Putamen (tissue), 1 donor: Measurements from ENCODE around the gene PTAFR.

ENCODE experiments used
- DNase-seq: peaks from one replicate; pipeline ENCODE4 v3.0.0-alpha.2; 2016; ENCODE audit warnings: low spot score

Gene PTAFR

GRCh38 chr1:28175955-28176485 lies 470 bp downstream of the PTAFR start:
- DNase-seq, result no peak

GRCh38 chr1:28173980-28174297 lies 2.6 kb downstream of the PTAFR start:
- DNase-seq, result no peak

- DNase-seq, result peak; percentile 73
Observed at GRCh38 chr1:28173151-28173979, 3.1 kb downstream of the PTAFR start.

GRCh38 chr1:28172713-28173150 lies 3.8 kb downstream of the PTAFR start:
- DNase-seq, result peak; percentile 28

GRCh38 chr1:28171246-28171645 lies 5.2 kb downstream of the PTAFR start:
- no peak for DNase-seq

GRCh38 chr1:28170001-28170596 lies 6.4 kb downstream of the PTAFR start:
- no peak for DNase-seq

- DNase-seq, result peak; percentile 84
Observed at GRCh38 chr1:28163496-28164161, 12.9 kb downstream of the PTAFR start.

GRCh38 chr1:28162151-28162550 lies 14.3 kb downstream of the PTAFR start:
- no peak for DNase-seq

- DNase-seq, result no peak
Observed at GRCh38 chr1:28161751-28162150, 14.7 kb downstream of the PTAFR start.

- no peak for DNase-seq
Observed at GRCh38 chr1:28160782-28161266, 15.7 kb downstream of the PTAFR start.

GRCh38 chr1:28159680-28160079 lies 16.8 kb downstream of the PTAFR start:
- DNase-seq, result no peak

- no peak for DNase-seq
Observed at GRCh38 chr1:28159243-28159642, 17.2 kb downstream of the PTAFR start.

GRCh38 chr1:28157894-28158293 lies 18.6 kb downstream of the PTAFR start:
- no peak for DNase-seq

GRCh38 chr1:28156821-28157220 lies 19.7 kb downstream of the PTAFR start:
- no peak for DNase-seq

- DNase-seq, result no peak
Observed at GRCh38 chr1:28155628-28156027, 20.9 kb downstream of the PTAFR start.

- DNase-seq, result no peak
Observed at GRCh38 chr1:28154078-28154594, 22.4 kb downstream of the PTAFR start.

- no peak for DNase-seq
Observed at GRCh38 chr1:28150125-28150780, 26.2 kb downstream of the PTAFR start.

GRCh38 chr1:28148880-28149195 lies 27.7 kb downstream of the PTAFR start:
- no peak for DNase-seq

GRCh38 chr1:28147264-28148094 lies 29.0 kb downstream of the PTAFR start:
- no peak for DNase-seq

- DNase-seq, result no peak
Observed at GRCh38 chr1:28145728-28146127, 30.8 kb downstream of the PTAFR start.
